Stimulated activated CD8-positive, alpha-beta memory T cell treated with anti-CD3 and anti-CD28 coated beads, Interleukin-15, amount 100 ng/mL, for 24 hours (primary cell): ENCODE data around the gene CARNS1.

ENCODE experiments used
- DNase-seq: peaks from one replicate; pipeline ENCODE4 v3.0.0-alpha.2; 2020; ENCODE audit warnings: low read depth

The CARNS1 gene

GRCh38 chr11:67441098-67441563, 25.7 kb downstream of the CARNS1 start:
- DNase-seq = no peak

- DNase-seq = no peak
Measured at GRCh38 chr11:67441731-67442351, 26.4 kb downstream of the CARNS1 start.

GRCh38 chr11:67442504-67443404, 27.3 kb downstream of the CARNS1 start:
- DNase-seq = no peak

- DNase-seq = no peak
Measured at GRCh38 chr11:67445515-67445914, 30.0 kb downstream of the CARNS1 start.

- DNase-seq = no peak
Measured at GRCh38 chr11:67448220-67448609, 32.7 kb downstream of the CARNS1 start.

GRCh38 chr11:67449116-67449844, 33.8 kb downstream of the CARNS1 start:
- DNase-seq = no peak

GRCh38 chr11:67450796-67451657, 35.5 kb downstream of the CARNS1 start:
- DNase-seq = no peak

GRCh38 chr11:67451658-67451976, 36.1 kb downstream of the CARNS1 start:
- no peak for DNase-seq

GRCh38 chr11:67452141-67452952, 36.9 kb downstream of the CARNS1 start, which contains the start of gene GPR152:
Gene GPR152 (minus strand): TSS chr11:67452729. CDS start chr11:67452724, 5 bp downstream.
- no peak for DNase-seq

GRCh38 chr11:67453816-67454732, 38.6 kb downstream of the CARNS1 start:
- DNase-seq = no peak

- no peak for DNase-seq
Measured at GRCh38 chr11:67455054-67455453, 39.6 kb downstream of the CARNS1 start, which contains the start of gene CABP4. Gene CABP4 (plus strand): TSS chr11:67455354. CDS start chr11:67455424, 70 bp downstream.

- DNase-seq = no peak
Measured at GRCh38 chr11:67456068-67456705, 40.7 kb downstream of the CARNS1 start.

GRCh38 chr11:67457453-67457852, 42.0 kb downstream of the CARNS1 start:
- no peak for DNase-seq

GRCh38 chr11:67458266-67458665, 42.8 kb downstream of the CARNS1 start:
- DNase-seq = no peak

- no peak for DNase-seq
Measured at GRCh38 chr11:67463186-67463585, 47.7 kb downstream of the CARNS1 start.

- DNase-seq = no peak
Measured at GRCh38 chr11:67463680-67464410, 48.4 kb downstream of the CARNS1 start.

GRCh38 chr11:67464411-67465188, 49.1 kb downstream of the CARNS1 start:
- DNase-seq = peak; percentile 80

GRCh38 chr11:67465189-67465510, 49.7 kb downstream of the CARNS1 start:
- DNase-seq = no peak
